ENCODE data around the gene LIN37.
"Not testable (repeated sequence)": the region's sequence is repeated elsewhere in the genome, so short reads cannot be mapped to it uniquely, and the experiment has no call there.

LIN37 gene

DNA sequence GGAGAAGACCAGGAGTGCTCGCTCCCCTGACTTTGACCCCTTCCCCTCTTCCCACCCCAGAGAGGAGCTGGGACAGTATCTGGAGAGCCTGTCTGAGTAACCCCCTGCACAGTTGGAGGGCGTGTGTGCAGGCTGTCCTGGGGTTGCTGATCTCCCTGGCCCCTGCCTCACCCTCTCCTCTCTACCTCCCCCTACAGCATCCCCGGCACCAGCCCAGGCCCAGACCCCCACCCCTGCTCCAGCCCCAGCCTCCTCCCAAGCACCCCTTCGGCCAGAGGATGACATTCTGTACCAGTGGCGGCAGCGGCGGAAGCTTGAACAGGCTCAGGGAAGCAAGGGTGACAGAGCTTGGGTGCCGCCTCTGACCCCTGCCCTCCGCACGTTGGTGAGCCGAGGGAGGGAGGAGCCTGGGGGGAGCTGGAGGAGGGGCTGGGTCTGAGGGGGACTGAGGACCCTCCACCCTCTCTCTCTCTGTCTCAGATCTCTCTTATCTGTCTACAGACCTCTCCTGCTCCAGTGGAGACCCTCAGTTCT is 18.3 kb downstream of the LIN37 start:
- Histone ChIP-seq H3K9me2 (replicated peaks; ENCODE audit: insufficient read depth, low read length) (no peaks in the 10 kb centered on the region), H3K4me2 (ENCODE audit: low read depth, low read length, poor library complexity, severe bottlenecking) (no peak overlapping the region), H3K27ac (ENCODE audit: low read depth, low read length) (no peak overlapping the region), H3K9me3 (ENCODE audit: insufficient read depth, low read length) (no peaks in the 10 kb centered on the region), H3K36me3 (ENCODE audit: low read length) (no peaks in the 10 kb centered on the region), H3K79me2 (ENCODE audit: insufficient read depth, low read length) (no peaks in the 10 kb centered on the region), H3K27me3 (ENCODE audit: low read length) (no peaks in the 10 kb centered on the region), H2AFZ (ENCODE audit: low read depth, low read length, severe bottlenecking) (no peak overlapping the region), H4K20me1 (ENCODE audit: low read depth, low read length) (no peaks in the 10 kb centered on the region), H3K9ac (ENCODE audit: low read length) (no peak overlapping the region), H3F3A (ENCODE audit: insufficient read depth) (no peaks in the 10 kb centered on the region), H3K4me3 (ENCODE audit: insufficient read depth, low read length, poor library complexity, severe bottlenecking) (no peak overlapping the region)
- TF ChIP-seq EZH2phosphoT487 (conservative IDR thresholded peaks at IDR 0.05; ENCODE audit: low read length) (no peak), CTCF (IDR thresholded peaks at IDR 0.05; ENCODE audit: insufficient read depth, low read length, poor library complexity, severe bottlenecking) (no peak)

GRCh38 chr19:35767288-35768081 is 19.1 kb downstream of the LIN37 start:
- Histone ChIP-seq H3K9me3 (ENCODE audit: insufficient read depth, low read length) (no peaks in the 10 kb centered on the region), H3K27ac (ENCODE audit: low read depth, low read length) (no peak overlapping the region), H3K79me2 (ENCODE audit: insufficient read depth, low read length) (no peaks in the 10 kb centered on the region), H3F3A (ENCODE audit: insufficient read depth) (no peaks in the 10 kb centered on the region), H3K36me3 (ENCODE audit: low read length) (no peaks in the 10 kb centered on the region), H2AFZ (ENCODE audit: low read depth, low read length, severe bottlenecking) (no peak overlapping the region), H3K4me2 (ENCODE audit: low read depth, low read length, poor library complexity, severe bottlenecking) (no peak overlapping the region), H3K9ac (ENCODE audit: low read length) (no peak overlapping the region), H3K27me3 (ENCODE audit: low read length) (no peaks in the 10 kb centered on the region), H4K20me1 (ENCODE audit: low read depth, low read length) (no peaks in the 10 kb centered on the region), H3K4me3 (ENCODE audit: insufficient read depth, low read length, poor library complexity, severe bottlenecking) (no peak overlapping the region), H3K9me2 (replicated peaks; ENCODE audit: insufficient read depth, low read length) (no peaks in the 10 kb centered on the region)
- TF ChIP-seq CTCF (IDR thresholded peaks at IDR 0.05; ENCODE audit: insufficient read depth, low read length, poor library complexity, severe bottlenecking) (no peak), EZH2phosphoT487 (conservative IDR thresholded peaks at IDR 0.05; ENCODE audit: low read length) (no peak)

DNA sequence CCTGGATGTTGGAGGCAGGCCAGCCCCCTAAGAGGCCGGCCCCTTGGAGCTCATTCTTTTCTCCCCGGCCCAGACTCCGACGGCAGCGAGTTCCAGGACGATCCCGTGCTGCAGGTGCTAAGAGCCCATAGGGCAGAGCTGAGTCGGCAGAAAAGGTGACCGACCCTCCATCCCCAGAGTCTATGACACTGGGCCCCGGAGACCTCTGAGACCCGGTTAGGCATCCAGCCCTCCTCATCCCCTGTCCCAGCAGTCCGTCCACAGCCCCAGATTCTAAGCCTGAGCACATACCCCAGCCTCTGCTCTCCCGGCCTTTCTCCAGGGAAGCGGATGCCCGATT is 19.7 kb downstream of the LIN37 start:
- no peaks in the 10 kb centered on the region for H3K36me3 ChIP-seq (ENCODE audit: low read length)

DNA sequence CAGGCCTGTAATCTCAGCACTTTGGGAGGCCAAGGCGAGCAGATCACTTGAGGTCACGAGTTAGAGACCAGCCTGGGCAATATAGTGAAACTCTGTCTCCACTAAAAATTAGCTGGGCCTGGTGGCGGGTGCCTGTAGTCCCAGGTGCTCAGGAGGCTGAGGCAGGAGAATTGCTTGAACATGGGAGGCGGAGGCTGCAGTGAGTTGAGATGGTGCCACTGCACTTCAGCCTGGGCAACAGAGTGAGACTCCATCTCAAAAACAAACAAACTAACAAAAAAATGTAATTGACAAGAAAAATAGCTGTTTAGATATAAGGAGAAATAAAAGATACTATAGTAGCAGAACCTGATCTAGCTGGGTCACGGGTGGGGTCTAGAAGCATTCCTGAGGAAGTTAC is 24.0 kb downstream of the LIN37 start:
- not testable (repeated sequence) for H3K4me2 ChIP-seq (ENCODE audit: low read depth, low read length, poor library complexity, severe bottlenecking); H4K20me1 ChIP-seq (ENCODE audit: low read depth, low read length); H3K9me2 ChIP-seq (replicated peaks; ENCODE audit: insufficient read depth, low read length); H2AFZ ChIP-seq (ENCODE audit: low read depth, low read length, severe bottlenecking); H3K4me3 ChIP-seq (ENCODE audit: insufficient read depth, low read length, poor library complexity, severe bottlenecking); H3K9me3 ChIP-seq (ENCODE audit: insufficient read depth, low read length); H3K27ac ChIP-seq (ENCODE audit: low read depth, low read length); H3K9ac ChIP-seq (ENCODE audit: low read length); H3K27me3 ChIP-seq (ENCODE audit: low read length); H3K36me3 ChIP-seq (ENCODE audit: low read length); H3K79me2 ChIP-seq (ENCODE audit: insufficient read depth, low read length); H3F3A ChIP-seq (ENCODE audit: insufficient read depth)

More for the DNA sequence above, 19.7 kb downstream of the LIN37 start:
- Histone ChIP-seq H3K4me2 (ENCODE audit: low read depth, low read length, poor library complexity, severe bottlenecking) (no peak overlapping the region), H4K20me1 (ENCODE audit: low read depth, low read length) (no peaks in the 10 kb centered on the region), H3K79me2 (ENCODE audit: insufficient read depth, low read length) (no peaks in the 10 kb centered on the region), H3K27me3 (ENCODE audit: low read length) (no peaks in the 10 kb centered on the region), H3K27ac (ENCODE audit: low read depth, low read length) (no peak overlapping the region), H3K9ac (ENCODE audit: low read length) (no peak overlapping the region), H3F3A (ENCODE audit: insufficient read depth) (0 out of 2 replicates have a peak, but pooled peaks cover 3% of the 10 kb centered on the region), H3K4me3 (ENCODE audit: insufficient read depth, low read length, poor library complexity, severe bottlenecking) (no peak overlapping the region), H3K9me3 (ENCODE audit: insufficient read depth, low read length) (no peaks in the 10 kb centered on the region), H2AFZ (ENCODE audit: low read depth, low read length, severe bottlenecking) (no peak overlapping the region), H3K9me2 (replicated peaks; ENCODE audit: insufficient read depth, low read length) (no peaks in the 10 kb centered on the region)
- no peak for TF ChIP-seq CTCF (IDR thresholded peaks at IDR 0.05; ENCODE audit: insufficient read depth, low read length, poor library complexity, severe bottlenecking)
- no peak for TF ChIP-seq EZH2phosphoT487 (conservative IDR thresholded peaks at IDR 0.05; ENCODE audit: low read length)
